GM04504 (cell line): ENCODE results near the gene BCAP31.
"Not testable (repeated sequence)": the region's sequence is repeated elsewhere in the genome, so short reads cannot be mapped to it uniquely, and the experiment has no call there.

Experiments
- DNase-seq: peaks from one replicate; pipeline ENCODE4 v3.0.0-alpha.2; 2012; ENCODE audit warnings: low read depth

The BCAP31 gene

DNA sequence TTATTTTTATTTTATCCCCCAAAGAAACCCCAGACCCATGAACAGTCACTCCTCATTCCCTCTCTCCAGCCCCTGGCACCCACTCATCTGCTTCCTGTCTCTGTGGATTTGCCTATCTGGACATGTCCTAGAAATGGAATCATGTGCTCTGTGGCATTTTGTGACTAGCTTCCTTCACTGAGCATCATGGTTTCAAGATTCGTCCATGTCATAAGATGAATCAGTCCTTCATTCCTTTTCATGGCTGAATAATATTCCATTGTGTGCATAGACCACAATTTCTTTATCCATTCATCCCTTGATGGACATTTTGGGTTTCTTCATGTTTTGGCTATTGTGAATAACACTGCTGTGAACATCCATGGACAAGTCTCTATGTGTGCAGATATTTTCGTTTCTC, 10.7 kb upstream of the BCAP31 start:
- no peak for DNase-seq

- no peak for DNase-seq
Measured at GRCh38 chrX:153733651-153734240, 9.6 kb upstream of the BCAP31 start.

DNA sequence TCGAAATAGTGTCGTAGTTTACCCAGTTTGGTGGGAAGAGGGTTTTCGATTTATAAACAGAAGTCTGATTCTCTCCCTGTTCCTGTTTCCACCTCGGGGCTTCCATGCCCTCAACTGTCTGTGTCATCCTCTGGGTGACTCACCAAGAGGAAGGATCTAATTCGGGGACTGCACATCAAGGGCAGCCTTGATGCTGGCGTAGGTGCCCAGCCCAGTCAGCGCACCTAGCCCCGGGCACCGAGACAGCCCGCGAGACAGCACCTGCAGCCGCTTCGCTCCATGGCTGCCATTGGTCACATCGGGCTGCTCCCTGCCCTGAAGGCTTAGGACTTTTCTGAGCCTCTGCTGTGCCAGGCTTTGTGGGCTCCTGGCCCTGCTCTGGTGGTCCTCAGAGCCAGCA, 8.2 kb upstream of the BCAP31 start:
- DNase-seq, result no peak

GRCh38 chrX:153731845-153732215, 7.6 kb upstream of the BCAP31 start:
- DNase-seq, result no peak

- no peak for DNase-seq
Measured at GRCh38 chrX:153731117-153731844, 7.1 kb upstream of the BCAP31 start.

DNA sequence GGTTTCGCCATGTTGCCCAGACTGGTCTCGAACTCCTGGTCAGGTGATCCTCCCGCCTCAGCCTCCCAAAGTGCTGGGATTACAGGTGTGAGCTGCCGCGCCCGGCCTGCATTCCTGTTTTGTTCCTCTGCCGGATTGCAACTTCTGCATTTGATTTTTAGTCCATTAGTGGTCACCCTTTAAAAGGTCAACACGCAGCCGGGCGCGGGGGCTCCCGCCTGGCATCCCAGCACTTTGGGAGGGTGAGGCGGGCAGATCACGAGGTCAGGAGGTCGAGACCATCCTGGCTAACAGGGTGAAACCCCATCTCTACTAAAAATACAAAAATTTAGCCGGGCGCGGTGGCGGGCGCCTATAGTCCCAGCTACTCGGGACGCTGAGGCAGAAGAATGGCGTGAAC, 5.9 kb upstream of the BCAP31 start:
- DNase-seq, result not testable (repeated sequence)

GRCh38 chrX:153728951-153729631, 4.9 kb upstream of the BCAP31 start:
- no peak for DNase-seq

- no peak for DNase-seq
Measured at GRCh38 chrX:153728095-153728494, 3.9 kb upstream of the BCAP31 start.

GRCh38 chrX:153727123-153727931, 3.1 kb upstream of the BCAP31 start:
- no peak for DNase-seq

- no peak for DNase-seq
Measured at GRCh38 chrX:153726286-153727122, 2.3 kb upstream of the BCAP31 start.

DNA sequence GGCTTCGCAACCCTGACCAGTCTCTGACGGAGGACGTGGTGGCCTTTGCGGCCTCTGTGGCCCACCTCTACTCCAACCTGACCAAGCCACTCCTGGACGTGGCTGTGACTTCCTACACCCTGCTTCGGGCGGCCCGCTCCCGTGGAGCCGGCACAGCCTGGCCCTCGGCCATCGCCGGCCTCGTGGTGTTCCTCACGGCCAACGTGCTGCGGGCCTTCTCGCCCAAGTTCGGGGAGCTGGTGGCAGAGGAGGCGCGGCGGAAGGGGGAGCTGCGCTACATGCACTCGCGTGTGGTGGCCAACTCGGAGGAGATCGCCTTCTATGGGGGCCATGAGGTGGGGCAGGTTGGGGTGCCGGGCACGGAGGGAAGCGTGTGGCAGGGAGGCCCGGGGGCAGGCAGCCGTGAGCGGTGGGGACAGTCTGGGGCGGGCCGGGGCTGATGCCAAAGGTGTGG, 1.7 kb upstream of the BCAP31 start:
- no peak for DNase-seq

- no peak for DNase-seq
Measured at GRCh38 chrX:153725039-153725831, 1.0 kb upstream of the BCAP31 start.

DNA sequence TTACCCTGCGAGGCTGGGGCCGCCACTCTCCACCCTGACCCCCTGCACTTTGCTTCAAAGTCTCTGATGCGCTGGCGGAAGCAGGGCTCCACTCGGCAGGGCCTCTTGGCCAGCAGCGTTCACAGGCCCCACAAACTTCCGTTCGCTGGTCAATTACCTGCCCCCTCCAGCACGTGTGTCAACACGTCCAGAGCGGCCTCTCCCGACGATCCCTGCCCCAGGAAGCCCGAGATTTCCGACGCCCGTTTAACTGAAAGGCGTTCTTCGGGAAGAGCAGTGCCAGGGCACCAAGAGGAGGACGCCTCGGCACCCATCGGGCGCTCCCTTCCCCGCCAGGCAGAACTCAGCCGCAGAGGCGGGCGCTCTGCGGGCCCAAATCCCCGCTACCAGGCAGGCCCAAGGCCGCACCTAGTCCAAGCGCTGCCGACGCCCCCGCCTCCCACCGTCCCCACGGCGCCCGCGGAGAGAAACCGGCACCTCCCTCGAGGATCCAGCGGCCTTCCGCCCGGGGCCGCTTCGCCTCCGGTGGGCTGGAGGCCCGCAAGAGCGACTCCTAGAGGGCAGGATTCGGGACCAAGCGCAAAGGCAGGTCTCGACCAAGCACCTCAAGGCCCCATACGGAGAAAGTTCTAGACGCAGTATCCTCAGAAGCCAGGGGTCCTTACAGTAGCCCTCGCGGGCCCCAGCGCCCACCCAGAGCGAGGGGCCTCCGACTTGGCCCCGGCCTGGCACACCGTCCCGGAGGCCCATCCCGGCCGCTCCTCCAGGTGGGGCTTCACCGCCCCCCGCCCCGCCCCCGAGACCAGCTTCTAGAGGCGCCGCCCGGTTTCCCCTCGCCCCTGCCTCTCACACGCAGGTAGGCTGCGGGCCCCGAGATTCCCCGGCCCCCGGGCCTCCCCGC, 586 bp downstream of the BCAP31 start:
- no peak for DNase-seq

DNA sequence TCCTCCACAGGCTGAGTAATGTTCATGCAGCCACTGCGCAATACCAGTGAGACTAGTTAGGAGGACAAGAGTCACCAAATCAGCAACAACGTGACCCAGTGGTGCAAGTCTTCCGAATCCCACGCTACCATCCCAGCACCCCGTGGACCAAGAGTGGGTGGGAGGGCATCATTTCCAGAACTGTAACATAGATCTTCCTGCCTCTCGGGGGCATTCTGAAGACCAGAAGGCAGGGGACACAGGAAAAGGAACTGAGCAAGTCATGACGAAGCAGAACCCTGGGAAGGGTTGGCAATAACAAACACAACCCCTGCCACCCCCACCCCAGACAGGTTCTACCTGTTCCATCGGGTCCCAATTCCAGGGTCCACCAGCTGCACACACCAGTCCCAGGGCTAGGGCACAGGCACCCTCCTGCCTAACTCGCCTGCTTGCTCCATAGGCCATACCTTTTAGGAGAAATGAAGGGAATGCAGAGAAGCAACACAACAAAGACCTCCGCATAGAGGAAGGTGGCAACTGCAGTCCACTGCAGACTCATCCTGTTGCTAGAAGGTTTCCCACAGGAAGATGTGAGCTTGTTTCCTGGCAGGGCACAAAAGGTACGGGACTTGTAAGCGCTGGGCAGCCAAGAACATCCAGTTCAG, 1.4 kb downstream of the BCAP31 start:
- DNase-seq, result no peak

DNA sequence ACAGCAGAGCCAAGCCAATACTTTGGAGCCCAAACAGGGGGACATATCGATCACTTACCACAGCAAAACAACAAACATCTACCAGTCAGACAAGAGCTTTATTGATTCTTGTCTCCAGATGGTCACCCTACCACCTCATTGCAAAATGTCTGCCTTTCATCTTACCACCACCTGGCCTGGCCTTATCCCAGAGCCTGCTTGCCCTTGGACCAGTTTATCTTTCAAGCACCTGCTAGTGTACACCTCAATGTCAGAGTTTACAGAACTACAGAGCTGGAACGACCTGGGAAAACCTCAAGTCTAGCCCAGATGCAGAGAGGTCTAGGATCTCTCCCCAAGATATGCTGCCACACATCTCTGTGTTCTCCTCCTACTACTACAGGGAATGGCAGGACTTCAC, 4.5 kb downstream of the BCAP31 start:
- no peak for DNase-seq

DNA sequence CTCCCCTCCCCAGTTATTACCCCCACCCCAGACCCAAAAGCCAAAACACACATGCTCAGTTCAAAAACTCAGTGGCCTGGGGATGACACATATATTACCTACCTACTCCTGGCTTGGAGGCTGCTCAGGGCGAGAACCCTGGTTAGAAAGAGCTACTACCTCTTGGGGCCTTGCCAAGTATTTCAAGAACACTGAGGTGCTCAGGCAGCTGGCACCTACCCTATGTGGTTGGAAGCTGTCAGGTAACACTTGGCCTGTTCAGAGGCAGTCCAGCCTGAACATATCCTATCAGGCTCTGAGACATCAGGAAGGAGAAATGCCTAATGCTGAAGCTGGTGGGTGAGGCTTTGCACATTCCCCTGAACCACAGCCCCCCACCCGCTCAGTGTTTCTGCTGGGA, 4.9 kb downstream of the BCAP31 start:
- DNase-seq, result no peak

DNA sequence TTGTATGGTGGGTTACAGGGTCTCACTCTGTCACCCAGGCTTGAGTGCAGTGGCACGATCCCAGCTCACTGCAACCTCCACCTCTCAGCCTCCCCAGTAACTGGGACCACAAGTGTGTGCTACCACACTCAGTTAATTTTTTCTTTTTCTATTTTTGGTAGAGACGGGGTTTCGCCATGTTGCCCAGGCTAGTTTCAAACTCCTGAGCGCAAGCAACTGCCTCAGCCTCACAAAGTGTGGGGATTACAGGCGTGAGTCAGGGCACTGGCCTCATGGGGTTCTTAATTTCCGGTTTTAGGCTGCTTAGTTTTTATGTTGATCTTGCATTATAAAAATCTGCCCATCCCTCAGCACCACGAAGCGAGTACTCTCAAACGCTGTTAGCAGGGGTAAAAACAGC, 6.7 kb downstream of the BCAP31 start:
- no peak for DNase-seq

GRCh38 chrX:153714256-153714655, 9.9 kb downstream of the BCAP31 start:
- no peak for DNase-seq
